ENCODE measurements around the gene ICAM5.
"Not testable (repeated sequence)": the region's sequence is repeated elsewhere in the genome, so short reads cannot be mapped to it uniquely, and the experiment has no call there.

ICAM5 gene, protein sequence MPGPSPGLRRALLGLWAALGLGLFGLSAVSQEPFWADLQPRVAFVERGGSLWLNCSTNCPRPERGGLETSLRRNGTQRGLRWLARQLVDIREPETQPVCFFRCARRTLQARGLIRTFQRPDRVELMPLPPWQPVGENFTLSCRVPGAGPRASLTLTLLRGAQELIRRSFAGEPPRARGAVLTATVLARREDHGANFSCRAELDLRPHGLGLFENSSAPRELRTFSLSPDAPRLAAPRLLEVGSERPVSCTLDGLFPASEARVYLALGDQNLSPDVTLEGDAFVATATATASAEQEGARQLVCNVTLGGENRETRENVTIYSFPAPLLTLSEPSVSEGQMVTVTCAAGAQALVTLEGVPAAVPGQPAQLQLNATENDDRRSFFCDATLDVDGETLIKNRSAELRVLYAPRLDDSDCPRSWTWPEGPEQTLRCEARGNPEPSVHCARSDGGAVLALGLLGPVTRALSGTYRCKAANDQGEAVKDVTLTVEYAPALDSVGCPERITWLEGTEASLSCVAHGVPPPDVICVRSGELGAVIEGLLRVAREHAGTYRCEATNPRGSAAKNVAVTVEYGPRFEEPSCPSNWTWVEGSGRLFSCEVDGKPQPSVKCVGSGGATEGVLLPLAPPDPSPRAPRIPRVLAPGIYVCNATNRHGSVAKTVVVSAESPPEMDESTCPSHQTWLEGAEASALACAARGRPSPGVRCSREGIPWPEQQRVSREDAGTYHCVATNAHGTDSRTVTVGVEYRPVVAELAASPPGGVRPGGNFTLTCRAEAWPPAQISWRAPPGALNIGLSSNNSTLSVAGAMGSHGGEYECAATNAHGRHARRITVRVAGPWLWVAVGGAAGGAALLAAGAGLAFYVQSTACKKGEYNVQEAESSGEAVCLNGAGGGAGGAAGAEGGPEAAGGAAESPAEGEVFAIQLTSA

DNA sequence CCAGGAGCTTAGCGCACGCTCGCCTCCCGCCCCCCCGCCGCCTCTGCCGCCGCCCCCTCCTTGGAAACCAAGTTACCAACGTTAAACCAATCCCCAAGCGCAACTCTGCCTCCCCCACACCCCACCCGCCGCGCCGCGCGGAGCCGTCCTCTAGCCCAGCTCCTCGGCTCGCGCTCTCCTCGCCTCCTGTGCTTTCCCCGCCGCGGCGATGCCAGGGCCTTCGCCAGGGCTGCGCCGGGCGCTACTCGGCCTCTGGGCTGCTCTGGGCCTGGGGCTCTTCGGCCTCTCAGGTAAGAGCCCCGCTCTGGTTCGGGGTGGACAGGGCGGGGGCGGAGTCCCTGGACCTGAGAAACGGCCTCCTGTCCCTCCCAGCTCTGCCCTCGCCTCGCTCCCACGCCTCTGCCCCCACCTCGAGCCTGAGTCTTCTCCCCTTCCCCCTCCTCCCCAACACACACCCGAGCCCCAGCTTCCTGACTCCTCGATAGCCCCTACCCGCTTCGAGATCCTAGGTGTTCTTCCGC is at the start of gene ICAM5:
ICAM5 (plus strand) TSS at position 117 of the 521 bp plus-strand sequence; CDS start at position 209, 92 bp downstream.
- ATAC-seq: peak in 1 of 2 donors; percentile 7

DNA sequence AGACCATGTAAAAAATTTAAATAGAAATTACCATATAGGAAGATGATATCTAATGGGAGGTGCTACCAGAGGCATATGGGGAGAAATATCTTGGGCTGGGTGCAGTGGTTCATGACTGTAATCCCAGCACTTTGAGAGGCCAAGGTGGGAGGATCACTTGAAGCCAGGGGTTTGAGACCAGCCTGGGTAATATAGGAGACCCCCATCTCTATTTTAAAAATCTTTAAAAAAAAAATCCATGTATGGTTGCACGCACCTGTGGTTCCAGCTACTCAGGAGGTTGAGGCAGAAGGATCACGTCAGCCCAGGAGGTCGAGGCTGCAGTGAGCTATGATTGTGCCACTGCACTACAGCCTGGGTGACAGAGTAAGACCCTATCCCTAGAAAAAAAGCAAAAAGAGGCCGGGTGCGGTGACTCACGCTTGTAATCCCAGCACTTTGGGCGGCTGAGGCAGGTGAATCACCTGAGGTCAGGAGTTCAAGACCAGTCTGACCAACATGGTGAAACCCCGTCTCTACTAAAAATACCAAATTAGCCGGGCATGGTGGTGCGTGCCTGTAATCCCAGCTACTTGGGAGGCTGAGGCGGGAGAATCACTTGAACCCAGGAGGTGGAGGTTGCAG is 47.8 kb upstream of the ICAM5 start:
- ATAC-seq: not testable (repeated sequence)

DNA sequence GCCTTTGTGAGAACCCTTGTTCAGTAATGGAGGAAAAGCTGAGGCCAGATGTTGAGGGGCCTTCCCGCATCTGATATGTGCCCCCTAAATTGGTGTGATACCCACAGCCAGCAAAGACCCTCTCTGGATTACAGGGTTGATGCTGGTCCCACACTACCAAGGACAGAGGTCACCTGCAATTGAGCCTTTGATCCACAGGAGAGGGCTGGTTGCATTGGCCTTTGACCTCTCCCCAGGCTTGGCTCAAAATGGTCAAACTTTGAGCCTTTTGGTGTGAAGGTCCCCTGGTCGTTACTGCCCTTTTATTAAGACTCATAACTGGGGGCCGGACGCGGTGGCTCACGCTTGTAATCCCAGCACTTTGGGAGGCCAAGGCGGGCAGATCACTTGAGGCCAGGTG is 46.1 kb upstream of the ICAM5 start:
- no peak for ATAC-seq

DNA sequence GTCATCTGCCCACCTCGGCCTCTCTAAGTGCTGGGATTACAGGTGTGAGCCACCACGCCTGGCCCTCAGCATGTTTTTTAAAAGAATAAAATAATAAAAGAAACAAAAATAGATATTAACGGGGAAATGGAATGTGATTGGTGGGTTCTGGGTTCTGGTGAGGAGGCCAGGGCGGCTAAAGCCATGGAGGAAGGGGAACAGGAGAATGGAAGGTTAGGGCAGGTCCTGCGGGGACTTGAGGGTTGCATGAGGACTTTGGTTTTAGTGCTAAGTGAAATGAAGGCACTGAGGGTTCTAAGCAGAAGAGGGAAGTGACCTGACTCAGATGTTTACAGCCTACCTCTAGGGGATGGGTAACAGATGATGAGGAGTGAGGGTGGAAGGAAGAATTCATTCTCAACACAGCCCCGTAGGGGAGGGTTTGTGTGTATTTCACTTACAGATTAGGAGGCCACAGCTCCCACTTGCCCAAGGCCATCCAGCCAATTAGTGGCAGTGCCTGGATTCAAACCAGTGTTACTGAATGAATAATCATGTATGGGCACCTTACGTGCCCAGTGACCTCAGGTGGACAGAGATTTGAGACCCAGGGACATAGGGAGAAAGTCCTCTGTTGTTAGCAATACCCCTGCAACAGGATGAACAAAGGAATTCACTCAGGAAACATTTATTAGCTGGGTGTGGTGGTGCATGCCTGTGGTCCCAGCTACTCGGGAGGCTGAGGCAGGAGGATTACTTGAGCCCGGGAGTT is 44.4 kb upstream of the ICAM5 start:
- ATAC-seq: no peak

DNA sequence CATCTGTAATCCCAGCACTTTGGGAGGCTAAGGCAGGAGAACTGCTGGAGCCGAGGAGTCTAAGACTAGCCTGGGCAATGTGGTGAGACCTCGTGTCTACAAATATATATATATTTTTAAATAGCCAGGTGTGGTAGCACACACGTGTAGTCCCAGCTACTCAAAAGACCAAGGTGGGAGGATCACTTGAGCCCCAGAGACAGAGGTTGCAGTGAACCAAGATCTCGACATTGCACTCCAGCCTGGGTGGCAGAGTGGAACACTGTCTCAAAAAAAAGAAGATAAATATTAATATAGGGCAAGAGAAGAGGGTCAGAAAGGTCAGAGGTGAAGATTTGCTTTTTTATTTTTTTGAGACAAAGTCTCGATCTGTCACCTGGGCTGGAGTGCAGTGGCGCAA is 43.2 kb upstream of the ICAM5 start:
- ATAC-seq: no peak

DNA sequence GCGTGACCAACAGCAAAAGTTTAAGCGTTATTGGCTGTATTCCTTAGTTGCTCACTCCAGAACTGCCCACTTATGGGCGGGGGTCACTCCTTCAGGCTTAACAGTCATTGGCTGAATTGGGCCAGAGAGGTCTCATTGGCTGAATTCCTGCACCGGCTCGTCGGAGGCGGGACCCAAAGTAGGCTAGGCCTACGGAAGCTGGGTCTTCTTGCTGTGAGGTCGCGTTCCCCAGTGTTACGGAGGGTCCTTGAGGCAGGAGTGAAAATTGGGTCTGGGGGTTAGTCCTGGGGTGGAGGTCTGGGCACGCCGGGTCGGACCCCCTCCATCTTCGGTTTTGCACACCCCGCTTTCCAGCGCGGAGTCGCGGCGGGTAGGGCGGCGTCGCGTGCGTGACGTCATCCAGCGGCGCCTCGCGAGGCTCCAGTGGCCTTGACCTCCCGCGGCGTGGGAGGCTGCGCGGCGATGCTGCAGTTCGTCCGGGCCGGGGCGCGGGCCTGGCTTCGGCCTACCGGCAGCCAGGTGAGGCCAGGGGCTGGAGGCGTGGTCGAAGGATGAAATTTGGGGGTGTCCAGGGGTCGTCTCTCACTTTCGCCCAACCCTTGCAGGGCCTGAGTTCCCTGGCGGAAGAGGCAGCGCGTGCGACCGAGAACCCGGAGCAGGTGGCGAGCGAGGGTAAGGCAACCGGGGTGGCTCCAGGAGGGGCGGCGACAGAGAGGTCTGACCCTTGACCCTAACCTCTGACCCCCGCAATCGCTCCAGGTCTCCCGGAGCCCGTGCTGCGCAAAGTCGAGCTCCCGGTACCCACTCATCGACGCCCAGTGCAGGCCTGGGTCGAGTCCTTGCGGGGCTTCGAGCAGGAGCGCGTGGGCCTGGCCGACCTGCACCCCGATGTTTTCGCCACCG is 37.7 kb upstream of the ICAM5 start, which contains the start of gene MRPL4:
MRPL4 (plus strand) TSS at position 423 of the 903 bp plus-strand sequence; CDS start at position 463, 40 bp downstream.
- peak; percentile 97 to 98 for ATAC-seq

DNA sequence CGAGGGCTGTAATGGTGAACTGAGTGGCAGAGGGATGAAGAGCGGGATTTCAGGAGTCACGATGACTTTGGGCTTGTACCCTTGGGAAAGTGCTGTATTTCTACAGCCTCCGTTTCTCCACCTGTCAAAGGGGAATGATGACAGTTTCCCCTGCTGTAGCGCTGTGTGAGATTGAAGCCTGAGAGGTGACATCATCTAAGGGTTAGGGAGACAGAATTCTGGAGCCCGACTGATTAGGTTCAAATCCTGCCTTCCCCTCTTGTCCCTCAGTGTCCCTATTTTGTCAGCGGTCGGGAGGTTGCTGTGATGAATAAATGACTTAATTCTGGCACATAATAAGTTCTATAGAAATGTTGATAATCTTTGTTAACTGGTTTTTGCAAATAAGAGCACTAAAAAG is 37.0 kb upstream of the ICAM5 start:
- ATAC-seq: no peak

DNA sequence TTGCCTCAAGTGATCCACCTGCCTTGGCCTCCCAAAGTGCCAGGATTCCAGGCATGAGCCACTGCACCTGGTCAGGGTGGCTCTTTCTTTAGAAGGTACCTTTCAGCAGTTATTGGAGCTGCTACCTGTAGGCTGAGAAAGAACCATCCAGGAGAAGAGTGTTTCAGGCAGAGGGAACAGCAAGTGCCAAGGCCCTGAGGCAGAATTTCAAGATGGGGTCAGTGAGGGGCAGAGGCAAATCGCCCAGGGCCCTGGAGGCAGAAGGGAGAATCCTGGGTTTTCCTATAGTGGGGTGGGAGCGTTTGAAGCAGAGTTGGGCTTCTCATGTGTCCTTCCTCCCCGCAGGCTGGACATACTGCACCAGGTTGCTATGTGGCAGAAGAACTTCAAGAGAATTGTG is 35.5 kb upstream of the ICAM5 start:
- no peak for ATAC-seq

DNA sequence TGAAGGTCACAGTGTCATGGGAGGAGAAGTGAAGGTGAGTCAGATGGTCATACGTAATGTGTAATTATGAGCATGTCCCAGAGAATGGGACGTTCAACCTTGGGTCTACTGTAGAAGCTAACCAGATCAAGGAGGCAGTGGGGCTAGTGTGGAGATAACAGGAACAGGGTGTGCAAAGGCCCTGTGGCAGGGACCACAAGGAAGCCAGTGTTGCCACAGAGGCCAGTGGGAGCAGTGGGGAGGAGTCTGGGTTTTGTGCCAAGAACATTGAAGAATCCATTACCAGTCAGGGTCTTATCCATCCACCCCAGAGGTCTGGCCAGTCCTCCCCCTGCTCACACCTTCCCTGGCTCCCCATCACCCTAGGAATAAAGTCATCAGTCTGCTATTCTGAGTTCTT is 34.4 kb upstream of the ICAM5 start:
- ATAC-seq: no peak

DNA sequence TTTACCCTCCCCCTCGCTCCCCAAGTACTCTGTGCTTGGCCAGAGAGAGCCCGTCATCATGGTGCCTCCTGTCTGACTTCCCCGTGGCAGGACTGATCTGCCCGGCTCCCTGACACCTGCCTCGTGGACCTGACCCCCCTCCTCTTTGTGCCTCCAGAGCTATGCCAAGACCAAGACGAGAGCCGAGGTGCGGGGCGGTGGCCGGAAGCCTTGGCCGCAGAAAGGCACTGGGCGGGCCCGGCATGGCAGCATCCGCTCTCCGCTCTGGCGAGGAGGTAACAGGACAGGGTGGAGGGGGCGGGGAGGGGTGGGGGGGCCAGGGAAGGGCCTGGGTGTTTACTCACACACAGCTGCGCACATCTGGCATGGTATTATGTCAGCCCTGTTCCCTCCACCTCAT is 33.2 kb upstream of the ICAM5 start:
- no peak for ATAC-seq

DNA sequence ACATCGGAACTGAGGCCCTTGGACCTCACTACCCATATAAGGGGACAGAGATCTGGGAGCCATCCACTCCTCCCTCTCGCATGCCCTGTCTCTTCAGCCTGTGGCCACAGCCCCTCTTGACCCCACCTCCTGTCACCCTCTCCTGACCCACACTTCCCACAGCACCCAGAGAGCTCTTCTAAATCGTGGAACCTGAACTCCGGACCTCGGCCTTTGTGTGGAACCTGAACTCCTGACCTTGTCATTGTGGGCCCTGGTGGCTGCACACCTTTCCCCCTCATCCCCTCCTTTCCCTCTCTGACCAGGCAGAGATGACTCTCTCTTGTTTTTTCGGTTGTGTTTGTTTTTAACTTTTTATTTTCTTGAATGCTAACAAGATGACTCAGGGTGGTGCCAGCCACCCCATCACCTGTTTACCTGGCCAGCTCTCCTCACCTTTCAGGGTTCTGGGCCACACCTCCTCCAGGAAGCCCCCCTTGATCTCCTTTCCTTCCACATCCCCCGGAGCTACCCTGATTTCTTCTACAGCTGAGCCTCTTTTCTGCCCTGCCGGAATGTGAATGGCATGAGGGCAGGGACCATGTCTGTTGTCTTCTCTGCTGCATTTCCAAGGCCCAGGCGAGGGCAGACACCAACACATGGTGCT is 32.7 kb upstream of the ICAM5 start:
- no peak for ATAC-seq

DNA sequence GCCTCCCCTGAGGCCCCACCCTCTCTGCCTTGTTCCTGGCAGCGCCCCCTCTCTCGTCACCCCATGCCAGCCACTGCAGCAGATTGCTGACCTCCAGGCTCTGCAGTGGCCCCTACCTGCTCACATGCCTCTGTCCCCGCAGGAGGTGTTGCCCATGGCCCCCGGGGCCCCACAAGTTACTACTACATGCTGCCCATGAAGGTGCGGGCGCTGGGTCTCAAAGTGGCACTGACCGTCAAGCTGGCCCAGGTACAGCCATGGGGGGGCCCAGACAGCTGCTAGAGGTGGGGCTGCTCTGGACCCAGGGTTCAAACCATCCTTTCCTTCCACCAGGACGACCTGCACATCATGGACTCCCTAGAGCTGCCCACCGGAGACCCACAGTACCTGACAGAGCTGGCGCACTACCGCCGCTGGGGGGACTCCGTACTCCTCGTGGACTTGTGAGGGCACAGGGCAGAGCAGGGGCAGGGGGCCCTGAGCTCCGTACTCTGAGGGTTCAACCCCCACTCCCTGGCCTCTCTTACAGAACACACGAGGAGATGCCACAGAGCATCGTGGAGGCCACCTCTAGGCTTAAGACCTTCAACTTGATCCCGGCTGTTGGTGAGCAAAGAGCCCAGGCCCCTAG is 31.6 kb upstream of the ICAM5 start:
- no peak for ATAC-seq

DNA sequence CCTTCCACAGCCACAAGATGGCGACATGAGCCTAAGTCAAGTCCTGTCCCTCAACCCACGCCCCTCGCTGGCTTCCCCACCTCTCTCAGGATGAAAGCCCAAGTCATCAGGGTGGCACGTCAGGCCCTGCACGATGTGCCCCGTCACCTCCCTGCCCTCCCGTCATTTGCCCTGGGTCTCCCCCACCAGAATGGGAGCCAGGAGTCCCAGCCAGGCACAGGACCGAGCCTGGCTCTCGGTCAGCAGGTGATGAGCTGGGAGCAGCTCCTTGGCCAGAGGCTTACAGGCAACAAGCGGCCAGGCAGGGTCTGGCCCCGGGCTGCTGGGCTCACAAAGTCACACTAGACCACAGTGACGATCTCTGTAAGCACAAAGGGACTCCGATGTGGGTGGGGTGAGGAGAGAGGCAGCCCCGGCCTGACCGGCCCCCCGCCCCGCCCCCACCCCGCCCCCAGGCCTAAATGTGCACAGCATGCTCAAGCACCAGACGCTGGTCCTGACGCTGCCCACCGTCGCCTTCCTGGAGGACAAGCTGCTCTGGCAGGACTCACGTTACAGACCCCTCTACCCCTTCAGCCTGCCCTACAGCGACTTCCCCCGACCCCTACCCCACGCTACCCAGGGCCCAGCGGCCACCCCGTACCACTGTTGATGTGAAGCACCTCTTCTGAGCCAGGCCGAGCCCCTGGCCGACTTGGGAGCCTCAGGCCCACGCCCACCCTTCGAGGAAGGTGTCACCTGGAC is 30.4 kb upstream of the ICAM5 start:
- ATAC-seq: peak; percentile 84 to 86

DNA sequence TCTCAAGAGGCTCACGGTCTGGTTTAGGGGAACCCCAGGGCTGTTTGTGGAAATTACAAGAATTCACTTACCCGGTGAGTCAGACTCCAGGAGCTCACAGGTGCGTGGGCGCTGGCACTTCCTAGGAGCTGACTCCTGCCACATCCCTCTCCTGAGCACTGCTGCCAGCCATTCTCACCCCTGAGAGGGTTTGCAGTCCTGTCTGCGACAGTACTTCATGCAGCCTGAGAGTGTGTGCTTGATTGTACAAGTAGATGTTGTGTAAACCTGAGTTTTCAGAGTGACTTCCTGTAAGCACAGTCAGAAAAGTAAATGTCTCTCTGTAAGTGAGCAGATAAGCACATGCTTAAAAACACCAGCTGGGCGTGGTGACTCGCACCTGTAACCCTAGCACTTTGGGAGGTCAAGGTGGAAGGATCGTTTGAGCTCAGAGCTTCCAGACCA is 29.6 kb upstream of the ICAM5 start:
- peak; percentile 66 to 69 for ATAC-seq

DNA sequence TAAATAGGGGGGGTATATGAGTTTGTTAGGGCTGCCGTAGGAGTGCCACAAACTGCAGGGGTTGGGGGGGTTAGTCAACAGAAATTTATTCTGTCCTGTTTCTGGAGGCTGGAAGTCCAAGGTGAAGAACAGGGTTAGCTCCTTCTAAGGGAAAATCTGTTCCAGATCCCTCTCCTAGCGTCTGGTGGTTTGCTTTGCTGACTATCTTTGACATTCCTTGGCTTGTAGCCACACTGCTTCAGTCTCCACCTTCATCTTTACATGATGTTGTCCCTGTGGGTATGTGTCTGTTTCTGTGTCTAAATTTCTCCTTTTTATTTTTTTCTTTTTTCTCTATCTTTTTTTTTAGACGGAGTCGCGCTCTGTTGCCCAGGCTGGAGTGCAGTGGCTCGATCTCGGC is 27.0 kb upstream of the ICAM5 start:
- ATAC-seq: no peak

DNA sequence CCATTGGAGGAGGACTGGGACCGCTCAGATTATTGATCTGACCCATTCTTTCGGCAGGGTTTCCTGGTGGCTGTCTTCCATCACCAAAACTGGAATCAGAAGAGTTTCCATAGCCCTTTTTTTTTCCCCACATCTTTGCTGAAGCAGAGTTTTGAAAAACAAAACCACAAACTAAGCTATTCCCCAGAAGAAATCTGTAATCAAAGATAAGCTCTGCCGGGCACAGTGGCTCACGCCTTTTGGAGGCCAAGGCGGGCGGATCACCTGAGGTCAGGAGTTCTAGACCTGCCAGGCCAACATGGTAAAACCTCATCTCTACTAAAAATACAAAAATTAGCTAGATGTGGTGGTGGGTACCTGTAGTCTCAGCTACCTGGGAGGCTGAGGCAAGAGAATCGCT is 23.0 kb upstream of the ICAM5 start:
- no peak for ATAC-seq

DNA sequence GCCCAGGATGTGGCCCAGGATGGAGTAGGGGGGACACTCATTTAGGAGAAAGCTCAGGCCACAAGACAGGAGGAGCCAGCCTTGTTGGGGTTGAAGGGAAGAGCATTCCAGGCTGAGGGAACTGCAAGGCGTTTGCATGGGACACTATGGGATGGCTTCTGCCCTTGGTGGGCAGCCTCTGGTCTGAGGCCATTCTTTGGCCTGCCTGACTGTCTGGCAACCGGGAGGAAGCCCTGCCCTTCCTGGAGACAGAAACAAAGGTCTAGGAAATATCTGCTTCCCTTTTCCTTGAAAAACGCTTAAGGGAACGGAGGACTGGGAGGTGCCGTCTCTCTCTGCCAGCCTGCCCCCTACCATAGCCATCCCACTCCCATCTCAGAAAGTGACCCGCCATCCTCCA is 21.7 kb upstream of the ICAM5 start:
- no peak for ATAC-seq

DNA sequence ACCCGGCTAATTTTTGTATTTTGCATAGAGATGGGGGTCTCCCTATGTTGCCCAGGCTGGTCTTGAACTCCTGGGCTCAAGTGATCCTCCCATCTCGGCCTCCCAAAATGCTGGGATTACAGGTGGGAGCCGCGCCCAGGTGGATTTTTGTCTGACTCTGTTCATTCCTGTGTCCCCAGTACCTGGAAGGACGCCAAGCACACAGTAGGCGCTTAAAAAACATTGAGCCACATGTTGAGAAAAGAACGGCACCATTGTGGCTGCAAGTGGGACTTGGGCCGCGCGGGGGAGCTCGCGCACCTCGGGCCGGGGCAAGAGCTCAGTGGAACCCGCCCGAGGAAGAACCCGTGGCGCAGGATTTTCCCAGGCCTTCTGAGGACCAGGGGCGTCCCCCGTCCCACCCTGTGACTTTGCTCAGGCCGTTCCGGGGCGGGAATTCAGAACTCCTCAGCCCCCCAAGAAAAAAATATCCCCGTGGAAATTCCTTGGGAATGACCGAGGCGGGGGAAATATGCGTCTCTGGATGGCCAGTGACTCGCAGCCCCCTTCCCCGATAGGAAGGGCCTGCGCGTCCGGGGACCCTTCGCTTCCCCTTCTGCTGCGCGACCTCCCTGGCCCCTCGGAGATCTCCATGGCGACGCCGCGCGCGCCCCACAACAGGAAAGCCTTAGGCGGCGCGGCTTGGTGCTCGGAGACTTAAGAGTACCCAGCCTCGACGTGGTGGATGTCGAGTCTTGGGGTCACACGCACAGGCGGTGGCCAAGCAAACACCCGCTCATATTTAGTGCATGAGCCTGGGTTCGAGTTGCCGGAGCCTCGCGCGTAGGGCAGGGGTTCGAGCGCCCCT is 20.2 kb upstream of the ICAM5 start:
- peak; percentile 53 to 55 for ATAC-seq
